NCI-H345 (cell line): ENCODE data around the gene MAP3K6.
A peak's percentile ranks its signal among the peaks of the same experiment; 100 is the strongest.
"Not testable (repeated sequence)": the region's sequence is repeated elsewhere in the genome, so short reads cannot be mapped to it uniquely, and the experiment has no call there.

Source experiments
- DNase-seq: peaks from one replicate; lab custom pipeline; 2025; lab: John Stamatoyannopoulos, UW

MAP3K6 gene

DNA sequence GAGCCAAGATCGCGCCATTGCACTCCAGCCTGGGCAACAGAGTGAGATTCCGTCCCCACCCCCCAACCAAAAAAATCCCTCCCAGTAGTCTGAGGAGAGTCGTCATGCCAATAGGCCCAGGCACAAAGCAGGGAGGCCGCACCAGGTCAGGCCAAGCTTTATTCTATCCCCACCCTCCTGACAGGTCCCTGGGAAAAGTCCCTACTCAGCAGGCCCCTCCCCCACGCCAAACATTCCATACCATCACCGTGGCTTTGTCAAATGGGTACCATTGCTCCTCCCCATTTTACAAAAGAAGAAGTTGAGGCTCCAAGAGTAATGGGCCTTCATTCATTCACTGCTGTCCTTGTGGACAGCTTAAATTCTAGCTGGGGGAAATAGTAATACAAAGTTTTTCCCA lies 31.0 kb upstream of the MAP3K6 start:
- no peak for DNase-seq

DNA sequence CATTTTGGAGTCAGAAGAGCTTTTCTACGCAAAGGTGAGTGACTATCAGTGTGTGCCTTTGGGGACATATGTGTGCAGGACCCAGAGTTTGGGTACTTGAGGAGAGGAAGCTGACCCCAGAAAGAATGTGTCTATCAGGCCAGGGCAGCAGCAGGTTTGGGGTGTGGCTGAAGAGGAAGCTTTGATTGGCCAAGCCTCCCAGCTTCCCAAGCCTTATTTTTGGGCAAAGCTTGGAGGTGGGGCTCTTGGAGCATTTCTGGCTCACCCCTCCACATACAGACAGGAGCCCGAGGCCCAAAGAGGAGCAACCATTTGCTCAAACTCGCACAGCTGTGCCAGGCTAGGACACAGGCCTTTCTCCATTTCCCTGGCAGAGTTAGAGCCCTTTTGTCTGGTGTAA lies 30.3 kb upstream of the MAP3K6 start:
- DNase-seq: no peak

DNA sequence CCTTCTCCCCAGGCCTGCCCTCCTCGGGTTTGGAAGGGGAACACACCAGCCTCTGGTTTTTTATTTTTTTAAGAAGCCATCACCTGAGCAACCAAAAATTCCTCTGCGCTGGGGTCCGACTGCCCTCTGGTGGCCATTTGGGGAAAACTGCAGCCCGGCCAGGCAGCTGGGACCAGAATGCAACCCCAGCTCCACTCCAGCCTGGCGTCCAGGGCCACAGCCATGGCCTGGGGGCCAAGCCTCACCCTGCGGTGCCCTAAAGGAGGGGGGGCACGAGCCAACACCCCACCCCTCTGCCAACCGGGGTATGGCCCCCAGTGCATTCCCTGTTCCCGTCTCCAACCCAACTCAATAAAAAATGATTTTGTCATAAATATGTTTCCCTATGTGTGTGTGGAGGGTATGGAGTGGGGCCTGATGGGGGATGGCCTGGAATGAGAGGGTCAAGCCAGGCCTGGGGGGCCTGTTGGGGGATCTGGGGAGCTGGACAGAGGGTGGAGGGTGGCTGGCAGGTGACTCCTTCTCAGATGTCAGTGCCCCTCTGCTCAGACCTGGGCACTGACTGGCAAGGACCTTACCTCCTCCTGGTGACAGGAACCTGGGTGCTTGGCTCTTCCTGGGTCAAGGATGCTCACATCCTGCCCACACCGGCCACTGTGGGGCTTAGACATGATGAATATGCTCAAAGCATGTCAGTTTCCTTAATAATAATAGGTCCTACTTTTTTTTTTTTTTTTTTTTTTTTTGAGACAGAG lies 28.9 kb upstream of the MAP3K6 start:
- DNase-seq: peak; percentile 73

DNA sequence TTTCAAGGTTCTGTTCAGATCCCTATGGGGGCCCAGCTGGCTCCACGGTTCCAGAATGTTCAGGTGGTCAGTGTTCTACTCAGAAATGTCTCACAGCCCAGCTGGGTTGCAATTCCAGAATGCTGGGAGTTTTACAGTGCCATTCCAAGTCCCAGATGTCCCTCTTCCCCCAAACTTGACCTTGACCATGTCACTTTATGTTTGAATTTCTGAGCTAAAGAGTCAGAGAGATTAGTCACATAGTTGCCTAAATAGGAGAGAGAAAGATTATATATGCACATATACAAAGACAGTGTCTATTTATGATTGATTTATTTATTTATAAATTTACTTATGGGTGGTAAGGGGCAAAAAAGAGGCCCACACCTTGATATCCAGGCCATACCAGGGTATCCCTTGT lies 28.2 kb upstream of the MAP3K6 start:
- no peak for DNase-seq

DNA sequence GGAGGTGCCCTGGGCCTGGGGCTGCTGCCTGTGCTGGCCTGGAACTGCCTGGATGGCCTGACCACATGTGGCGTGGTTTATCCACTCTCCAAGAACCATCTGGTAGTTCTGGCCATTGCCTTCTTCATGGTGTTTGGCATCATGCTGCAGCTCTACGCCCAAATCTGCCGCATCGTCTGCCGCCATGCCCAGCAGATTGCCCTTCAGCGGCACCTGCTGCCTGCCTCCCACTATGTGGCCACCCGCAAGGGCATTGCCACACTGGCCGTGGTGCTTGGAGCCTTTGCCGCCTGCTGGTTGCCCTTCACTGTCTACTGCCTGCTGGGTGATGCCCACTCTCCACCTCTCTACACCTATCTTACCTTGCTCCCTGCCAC lies 27.5 kb upstream of the MAP3K6 start:
- no peak for DNase-seq

DNA sequence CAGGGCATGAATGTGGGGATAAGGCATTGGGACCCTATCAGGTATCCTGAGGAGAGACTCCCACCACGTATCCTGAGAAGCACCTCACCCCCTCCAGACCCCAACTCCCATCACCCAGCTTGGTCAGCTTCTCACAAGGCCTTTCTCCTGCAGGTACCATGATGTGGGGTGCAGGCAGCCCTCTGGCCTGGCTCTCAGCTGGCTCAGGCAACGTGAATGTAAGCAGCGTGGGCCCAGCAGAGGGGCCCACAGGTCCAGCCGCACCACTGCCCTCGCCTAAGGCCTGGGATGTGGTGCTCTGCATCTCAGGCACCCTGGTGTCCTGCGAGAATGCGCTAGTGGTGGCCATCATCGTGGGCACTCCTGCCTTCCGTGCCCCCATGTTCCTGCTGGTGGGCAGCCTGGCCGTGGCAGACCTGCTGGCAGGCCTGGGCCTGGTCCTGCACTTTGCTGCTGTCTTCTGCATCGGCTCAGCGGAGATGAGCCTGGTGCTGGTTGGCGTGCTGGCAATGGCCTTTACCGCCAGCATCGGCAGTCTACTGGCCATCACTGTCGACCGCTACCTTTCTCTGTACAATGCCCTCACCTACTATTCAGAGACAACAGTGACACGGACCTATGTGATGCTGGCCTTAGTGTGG lies 27.0 kb upstream of the MAP3K6 start:
- DNase-seq: no peak

DNA sequence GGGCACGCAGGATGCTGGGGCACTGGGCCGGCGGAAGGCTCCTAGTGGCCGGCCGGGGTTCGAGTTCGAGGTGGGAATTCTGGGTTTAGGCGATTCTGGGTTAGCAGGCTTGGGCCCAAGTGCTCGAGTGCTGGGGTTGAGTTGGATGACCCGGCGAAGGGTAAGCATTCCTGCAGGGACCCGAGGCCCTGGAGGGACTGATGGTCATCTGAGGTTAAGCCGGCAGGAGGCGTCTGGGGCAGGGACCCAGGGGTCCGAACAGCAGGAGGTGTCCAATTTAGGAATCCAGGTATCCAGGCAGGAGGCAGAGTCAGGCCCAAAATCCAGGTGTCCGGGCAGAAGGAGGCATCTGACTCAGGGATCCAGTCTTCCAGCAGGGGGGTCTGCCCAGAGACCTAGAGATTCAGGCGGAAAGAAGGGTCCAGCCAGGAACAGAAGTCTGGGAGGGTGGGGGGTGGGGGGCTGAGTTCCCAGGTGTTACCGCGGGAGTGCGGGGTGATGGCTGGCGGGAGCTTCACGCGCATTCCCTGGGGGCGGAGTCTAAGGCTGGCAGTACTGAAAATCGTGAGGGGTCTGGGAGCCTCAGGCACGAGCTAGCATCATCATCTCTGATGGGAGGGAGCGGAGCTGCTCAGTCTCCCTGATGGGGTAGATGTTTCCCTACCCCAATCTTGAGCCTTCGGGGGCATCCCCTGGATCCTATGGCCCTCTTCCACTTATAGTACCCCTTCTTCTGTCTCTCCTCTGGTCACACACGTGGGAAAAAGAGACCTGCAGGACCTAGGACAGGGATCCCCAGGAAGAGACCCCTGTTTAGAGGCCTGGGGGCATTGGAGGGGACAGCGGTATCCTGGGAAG lies 26.2 kb upstream of the MAP3K6 start:
- peak; percentile 38 for DNase-seq

DNA sequence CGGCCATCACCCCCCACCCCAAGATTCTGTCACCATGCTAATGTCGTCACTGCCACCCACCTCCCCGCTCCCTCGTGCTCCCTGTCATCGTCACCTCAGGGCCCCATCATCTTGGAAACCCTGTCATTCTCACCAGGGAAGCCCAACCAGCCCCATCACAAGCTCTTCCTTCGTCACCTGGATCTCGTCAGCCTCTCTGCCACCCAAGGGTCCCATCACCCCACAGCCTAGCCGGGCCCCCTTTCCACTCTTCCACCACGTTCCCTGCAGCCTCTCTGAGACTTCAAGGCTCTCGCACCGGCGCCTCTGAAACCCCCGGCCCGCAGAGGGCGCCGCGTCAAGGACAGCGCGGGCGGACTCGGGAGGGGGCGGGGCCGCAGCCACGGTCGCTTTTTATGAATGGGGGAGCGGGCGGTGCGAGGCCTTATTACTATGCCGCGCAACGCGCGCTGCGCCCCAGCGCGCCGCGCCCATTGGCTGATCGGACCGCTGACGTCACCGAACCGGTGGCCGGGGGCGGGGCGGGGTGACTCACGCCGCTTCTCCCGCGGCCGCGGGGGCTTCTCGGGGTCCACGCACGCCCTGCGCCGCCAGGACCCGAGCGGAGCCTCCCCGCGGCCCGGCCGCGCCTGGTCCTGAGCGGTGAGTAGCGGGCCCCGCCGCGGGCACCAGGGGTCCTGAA lies 25.5 kb upstream of the MAP3K6 start, which contains the start of gene GPR3:
TSS of gene GPR3 (plus strand) at position 527 of the 682 bp plus-strand sequence. CDS start 1,177 bp downstream, outside the sequence.
- peak; percentile 94 for DNase-seq

DNA sequence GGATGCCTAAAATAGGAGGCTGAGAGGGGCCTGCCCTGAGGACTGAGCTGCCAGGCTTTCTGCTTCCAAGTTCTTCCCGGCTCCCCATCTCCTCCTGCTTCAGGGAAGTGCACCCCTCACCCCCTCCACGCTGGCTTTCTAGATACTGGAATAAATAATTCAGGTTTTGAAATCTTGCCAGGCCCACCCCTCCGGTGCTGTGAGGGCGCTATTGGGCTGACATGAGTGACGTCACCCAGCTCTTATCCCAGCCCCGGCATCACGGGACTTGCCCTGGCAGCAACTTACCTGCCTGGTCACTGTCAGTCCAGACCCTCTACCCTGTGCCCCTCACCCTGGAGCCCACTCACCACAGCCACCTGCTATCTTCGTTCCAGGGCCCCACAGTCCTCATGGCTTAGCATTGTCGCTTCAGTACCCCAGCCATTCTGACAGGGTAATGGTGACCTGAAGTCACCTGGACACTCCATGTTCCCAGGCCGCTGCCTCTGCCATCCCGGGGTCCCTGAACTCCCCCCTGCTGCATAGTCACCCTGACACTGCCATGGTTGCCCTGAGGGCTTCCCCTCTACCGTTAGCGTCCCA lies 24.8 kb upstream of the MAP3K6 start:
- peak; percentile 76 for DNase-seq

DNA sequence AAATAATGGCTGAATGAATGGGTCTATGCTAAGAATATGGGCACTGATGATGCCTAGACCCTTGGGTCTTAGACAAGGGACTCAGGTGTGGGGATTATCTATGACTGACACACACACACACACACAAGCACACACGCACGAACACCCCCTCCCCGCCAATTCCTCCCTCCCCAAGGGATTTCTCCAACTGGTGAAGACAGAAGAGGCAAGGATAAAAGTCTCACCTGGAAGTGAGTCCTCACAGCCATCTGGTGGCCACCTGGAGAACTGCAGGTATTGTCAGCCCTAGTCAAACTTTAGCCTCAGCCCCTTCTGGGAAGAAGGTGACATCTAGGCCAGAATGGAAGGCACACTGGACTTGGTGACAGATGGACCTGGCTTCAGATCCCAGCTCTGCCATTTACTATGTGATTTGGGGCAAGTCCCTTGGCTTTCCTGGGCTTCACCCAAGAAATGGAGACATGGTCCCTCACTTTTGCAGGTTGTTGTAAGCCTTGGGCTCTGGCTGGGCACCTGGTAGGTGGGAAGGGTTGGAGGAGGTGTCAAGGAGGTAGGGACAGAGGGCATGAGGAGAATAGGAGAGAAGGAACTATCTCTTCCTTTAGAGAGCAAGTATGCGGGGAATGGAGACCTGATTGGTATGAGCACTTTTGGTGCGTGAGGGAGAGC lies 21.7 kb upstream of the MAP3K6 start:
- DNase-seq: peak; percentile 77

DNA sequence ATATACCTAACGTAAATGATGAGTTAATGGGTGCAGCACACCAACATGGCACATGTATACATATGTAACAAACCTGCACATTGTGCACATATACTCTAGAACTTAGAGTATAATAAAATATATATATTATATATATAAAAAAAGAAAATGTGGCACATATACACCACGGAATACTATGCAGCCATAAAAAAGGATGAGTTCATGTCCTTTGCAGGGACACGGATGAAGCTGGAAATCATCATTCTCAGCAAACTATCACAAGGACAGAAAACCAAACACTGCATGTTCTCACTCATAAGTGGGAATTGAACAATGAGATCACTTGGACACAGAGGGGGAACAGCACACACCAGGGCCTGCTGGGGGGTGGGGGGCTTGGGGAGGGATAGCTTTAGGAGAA lies 18.0 kb upstream of the MAP3K6 start:
- DNase-seq: not testable (repeated sequence)

DNA sequence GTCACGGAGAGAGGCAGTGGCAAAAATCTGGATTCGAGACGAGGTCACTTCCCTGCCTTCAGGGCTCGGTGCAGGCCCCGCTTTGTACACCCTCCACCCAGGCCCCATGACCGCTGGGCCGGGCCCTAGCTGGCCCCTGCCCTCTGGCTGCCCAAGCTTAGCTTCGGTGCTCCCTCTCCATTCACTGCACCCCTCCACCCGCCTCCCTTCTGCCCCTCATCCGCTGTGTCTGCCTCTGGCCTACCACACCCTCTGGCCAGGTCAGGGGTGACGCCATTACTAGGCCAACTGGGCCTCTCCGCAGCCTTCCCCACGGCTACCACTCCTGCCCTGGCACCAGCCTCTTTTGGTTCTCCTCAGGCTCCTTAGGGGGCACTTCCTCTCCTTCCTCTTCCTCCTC lies 16.9 kb upstream of the MAP3K6 start:
- DNase-seq: no peak

DNA sequence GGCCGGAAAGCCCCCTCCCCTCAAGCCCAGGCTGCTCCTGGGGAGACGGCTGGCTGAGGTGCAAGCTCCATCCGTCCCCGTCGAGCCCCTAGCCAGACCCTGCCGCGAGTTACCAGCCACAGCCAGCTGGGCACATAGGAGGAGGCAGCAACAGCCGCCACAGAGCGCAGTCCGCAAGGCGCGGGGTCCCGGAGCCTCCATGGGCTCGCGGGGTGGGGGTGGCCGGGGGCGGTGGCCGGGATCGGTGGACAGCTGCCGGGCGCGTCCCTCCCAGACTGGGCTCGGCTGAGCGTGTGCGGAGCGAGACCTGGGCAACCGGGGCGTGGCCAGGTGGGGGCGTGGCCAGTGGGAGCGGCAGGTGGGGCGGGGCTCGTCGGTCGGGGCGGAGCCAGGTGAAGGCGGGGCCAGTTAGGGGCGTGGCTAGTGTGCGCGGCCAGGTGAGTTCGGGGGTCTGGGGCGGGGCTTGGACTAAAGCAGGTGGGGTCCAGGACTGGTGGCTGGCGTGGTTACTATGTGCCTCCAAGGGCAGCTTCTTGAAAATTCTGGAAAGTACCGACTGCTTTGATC lies 16.4 kb upstream of the MAP3K6 start, which contains the start of gene CD164L2:
TSS of gene CD164L2 (minus strand) at position 295 of the 567 bp plus-strand sequence. CDS start at position 201, 94 bp downstream.
- DNase-seq: peak; percentile 49

DNA sequence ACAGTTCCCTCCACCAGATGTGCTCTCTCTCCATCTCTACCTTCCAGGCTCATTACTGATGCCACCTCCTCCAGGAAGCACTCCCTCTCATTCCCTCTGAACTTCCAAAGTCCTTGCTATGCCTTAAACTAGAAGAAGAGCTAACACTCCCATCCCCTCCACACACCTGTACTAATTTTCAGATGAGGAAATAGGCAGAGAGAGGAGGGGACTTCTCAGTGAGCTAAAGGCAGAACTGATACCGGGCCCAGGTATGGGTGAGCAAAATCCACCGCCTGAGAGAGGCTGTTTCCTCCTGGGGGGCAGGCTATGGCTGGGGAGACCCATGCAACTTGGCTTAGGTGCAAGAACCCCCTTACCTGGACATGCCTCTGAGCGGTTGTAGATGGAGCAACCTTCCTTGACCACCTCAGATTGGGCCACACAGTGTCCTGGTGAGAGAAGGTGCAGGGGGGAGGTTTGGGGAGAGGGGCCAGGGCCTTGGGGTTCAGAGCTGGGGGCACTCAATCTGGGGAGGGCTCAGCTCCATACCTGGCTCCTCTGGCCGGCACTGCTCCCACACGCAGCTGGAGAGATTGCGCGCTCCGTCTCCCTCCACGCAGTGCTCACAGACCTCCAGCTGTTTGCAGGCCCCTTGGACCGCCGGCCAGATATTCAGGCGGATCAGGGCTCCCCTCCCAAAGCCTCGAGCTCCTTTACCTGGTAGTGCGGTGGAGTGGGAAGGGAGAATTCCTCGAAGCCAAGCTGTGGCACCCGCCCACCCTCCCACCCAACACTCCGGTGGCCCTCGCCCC lies 15.4 kb upstream of the MAP3K6 start:
- DNase-seq: no peak

DNA sequence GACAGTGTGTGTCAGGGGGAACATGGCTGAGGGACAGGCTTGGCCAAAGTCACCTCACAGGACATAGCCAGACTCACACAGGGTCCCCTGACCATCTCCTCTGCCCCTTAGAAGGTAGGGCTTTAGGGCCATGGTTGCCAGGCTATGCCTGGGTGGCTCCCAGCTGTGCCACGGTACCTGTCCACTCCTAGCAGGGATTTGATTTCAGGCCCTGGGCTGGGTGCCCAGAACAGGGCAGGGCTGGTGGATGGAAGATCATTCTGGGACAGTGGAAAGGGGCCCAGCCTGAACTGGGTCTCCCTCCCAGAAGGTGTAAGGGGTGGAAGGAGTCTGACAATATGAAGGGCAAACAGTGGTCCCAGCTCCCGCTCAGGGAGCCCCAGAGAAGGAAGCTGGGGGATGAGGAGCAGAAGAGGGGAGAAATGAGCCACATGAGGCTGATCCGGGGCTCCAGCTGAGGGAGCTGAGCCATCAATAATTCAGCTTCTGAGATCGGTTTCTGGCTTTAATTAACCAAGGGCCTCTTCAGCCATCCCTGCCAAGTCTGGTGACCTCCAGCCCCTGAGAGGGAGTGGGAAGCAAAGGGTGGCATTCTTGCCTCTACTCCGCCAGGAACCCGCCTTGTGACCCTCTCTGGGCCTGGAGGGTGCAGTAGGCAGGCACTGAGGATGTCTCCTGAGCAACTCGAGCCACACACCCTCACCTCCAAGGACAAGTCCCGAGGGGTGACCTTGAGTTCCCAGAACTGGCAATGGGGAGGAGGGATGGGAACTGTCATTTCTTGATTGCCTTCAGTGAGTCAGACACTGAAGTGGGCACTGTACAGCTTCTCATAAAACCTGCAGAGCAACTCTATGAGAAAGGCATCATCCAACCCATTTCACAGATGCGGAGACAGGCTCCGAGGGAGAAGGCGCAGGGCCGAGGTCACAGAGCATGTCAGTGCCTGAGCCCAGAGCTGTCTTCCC lies 14.3 kb upstream of the MAP3K6 start:
- DNase-seq: no peak

DNA sequence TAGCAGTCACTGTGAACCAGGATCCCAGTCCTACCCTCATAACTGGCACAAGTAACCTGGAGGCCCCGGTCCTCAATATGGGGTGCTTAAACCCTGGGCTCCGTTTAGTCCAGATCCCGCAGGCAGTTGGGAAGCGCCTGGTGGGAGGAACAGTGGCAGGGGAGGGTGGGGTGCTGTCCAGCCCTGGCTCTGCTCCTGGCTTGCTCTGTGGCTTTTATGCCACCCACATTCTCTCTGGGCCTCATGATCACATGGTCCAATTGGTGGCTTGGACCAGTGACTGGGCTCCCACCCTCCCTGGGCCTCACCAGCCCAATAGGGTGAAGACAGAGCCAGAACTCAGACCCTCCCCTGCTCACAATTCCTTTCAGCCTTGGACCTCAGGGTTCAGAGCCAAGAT lies 13.5 kb upstream of the MAP3K6 start:
- no peak for DNase-seq

DNA sequence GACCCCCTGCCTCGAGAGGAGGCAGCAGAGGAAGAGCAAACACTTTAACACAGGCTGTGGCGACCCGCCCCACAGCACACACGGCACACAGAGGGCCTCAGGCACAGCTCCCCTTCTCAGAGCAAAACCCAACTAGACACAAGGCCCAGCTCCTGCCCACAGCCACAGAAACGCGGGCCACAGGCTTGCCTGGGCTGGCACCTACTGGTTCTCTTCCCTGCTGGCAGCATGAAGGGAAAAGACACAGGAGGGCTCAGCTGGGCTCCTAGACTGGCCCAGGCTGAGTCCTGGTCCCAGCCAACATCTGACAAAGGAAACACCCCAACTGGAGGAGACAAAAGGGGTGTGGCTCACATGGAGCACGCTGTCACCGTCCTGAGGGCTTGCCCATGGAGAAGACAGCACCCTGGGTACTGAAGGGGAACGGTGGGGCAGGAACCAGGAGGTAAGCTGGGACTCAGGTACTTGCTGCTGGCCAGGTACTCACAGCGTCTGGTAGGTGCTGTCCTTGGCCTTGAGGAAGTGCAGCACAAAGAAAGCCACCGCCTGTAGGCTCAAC lies 12.9 kb upstream of the MAP3K6 start:
- peak; percentile 48 for DNase-seq

DNA sequence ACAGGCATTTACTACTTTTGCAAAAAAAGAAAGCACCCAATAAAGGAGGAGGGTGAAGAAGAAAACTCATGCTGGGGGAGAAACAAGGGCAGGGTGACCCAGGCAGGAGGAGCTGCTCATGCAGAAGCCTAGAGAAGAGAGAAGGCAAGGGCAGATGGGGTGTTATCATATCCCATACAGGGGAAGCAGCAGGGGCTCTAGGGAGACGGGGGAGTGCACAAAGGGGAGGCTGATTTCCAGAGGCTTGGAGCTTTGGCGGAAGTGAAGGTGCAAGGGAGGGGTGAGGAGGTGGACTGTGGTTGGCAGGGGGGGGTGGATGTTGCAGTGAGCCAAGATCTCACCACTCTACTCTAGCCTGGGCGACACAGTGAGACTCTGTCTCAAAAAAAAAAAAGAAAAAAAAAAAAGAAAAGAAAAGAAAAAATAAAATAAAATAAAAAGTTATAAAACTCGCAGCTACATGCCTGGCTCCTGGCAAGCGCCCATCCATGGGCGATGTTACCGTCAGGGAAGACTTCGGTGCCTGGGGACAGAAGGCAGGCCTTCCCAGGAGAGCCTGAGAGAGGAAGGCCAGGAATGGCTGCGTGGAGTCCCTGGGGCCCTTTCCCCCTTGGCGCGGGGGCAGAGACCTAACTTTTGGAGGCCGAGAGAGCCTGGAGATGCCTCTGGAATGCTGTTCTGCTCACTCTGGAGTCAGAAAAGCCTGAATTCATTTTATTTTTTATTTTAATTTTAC lies 11.2 kb upstream of the MAP3K6 start:
- no peak for DNase-seq
